Erythroblast (primary cell): ENCODE results near the gene CYP4F22.
"Not testable (repeated sequence)": the region's sequence is repeated elsewhere in the genome, so short reads cannot be mapped to it uniquely, and the experiment has no call there.

ENCODE experiments used
- DNase-seq, 2 experiments: peaks; one replicate each; lab custom pipeline; 2025; lab: John Stamatoyannopoulos, UW
- GATA1 ChIP-seq: IDR thresholded peaks from 2 replicates; pipeline ENCODE4 v1.6.1; 2011; ENCODE audit warnings: low read depth, mild to moderate bottlenecking, control low read depth, low read length, moderate library complexity
- POLR2A ChIP-seq: IDR thresholded peaks from 2 replicates; pipeline ENCODE4 v1.6.1; 2011; ENCODE audit warnings: mild to moderate bottlenecking, low read length

CYP4F22 gene

DNA sequence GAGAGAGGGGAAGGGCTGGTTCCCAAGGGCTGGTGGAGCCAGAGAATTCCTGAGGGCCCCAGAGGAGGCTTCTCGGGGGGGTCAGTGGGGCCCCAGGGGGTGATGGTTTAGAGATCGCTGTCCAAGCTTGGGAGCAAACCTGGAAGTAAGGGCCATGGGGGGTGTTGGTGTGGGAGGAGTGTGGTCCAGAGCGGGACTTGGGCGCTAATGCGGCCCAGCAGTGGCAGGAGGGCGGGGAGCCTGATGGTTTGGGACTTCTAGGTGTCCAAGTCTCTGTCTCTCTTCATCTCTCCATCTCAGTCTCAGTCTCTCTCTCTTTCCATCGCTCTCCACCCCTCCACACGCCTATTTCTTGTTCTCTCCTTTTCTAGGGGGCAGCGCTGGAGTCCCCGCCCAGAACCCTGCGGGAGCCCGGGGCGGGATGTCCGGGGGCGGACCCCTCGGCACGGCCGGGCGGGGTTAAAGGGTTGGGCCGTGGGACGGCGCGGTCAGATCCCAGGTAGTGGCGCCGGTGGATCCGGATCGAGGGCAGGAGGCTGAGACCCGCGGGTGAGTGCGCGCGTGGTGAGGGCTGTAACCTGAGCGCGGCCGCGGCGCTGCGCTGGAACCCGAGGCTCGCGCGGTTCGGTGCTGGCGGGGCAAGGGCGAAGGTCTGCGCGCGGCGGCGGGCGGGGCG, at the start of gene CYP4F22:
Gene CYP4F22, plus strand, starts transcription at position 491 of the 676 bp plus-strand sequence. CDS start 16,812 bp downstream, outside the sequence.
- TF ChIP-seq POLR2A (no peak), GATA1 (no peak)
- no peak for DNase-seq

DNA sequence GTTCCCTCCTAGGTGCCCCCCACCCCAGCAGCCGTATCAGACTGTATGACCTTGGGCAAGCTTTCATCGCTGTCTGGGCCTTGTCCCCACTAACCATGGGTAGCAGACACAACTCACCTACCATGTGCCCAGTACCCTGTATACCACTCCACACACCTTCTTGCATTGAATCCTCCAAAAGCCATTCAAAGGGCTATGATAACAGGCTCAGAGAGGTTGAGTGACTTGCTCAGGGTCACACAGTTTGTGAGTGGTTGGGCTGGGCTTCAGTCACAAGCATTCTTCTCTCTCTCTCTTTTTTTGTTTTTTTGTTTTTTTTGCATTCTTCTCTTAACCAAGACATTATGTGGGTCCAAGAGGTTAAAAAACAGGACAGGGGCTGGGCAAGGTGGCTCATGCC, 46.6 kb upstream of the CYP4F22 start:
- no peak for TF ChIP-seq GATA1
- TF ChIP-seq POLR2A, result no peak
- no peak for DNase-seq

DNA sequence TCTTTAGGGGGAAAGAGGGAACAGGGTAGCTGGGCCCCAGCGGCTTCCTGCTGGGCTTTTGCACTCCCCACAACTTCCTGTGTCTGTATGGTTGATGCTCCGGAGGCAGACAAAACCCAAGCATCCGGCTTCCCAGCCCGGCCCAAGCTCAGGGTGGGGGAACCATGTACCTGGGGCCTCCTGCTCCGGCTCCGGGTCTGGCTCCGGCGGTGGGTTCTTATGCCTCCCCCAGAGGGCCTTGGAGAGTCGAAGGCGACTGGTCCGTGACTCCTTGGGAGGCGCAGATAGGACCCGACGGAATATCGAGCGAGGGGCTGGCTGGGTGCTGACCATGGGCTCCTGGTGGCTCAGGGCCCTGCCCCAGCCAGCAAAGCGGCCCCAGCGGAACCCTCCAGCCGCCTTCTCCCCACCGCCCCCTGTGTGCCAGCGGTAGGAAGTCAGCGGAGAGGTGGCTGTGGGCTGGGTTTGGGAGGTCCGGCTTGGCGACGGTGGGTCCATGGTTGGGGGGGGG, 44.4 kb upstream of the CYP4F22 start:
- DNase-seq, result no peak
- TF ChIP-seq POLR2A, result peak; percentile 37
- TF ChIP-seq GATA1, result no peak

DNA sequence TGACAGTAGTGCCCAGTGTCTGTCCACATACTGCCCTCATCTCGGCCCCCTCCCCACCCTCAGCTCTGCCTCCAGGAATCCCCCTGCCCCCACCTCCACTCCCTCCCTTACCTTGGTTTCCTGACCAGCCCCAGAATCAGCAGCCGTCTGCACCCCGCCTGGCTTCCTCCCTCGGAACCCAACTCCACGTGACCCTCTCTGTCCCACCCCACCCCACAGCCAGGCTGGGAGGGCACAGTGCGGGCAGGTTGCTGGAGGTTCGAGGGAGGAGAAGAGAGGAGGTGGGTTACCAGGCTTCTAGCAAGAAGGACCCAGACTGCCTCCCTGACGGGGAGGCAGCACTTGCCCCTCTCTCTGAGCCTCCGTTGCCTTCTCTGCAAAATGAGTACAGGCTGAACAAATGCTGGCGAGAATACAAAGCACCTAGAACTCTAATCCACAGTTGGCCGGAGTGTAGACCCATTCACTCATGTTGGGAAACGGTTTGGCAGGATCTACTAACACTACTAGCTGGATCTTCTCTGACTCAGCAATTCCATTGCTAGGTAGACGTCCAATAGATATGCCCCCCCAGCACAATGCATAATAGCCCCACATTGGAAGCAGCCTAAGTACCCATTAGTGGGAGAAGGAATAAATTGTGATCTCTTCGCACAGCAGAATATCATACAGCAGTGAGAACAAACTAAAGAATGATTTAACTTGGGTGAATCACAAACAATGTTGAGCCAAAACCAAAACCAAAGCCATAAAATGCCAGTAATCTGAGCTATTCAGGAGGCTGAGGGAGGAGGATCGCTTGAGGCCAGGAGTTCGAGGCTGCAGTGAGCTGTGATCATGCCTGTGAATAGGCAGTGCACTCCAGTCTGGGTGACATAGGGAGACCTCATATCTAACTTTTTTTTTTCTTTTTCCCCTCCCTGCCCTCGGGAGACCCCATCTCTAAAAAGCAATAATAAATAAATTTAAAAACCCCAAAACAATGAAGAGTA, 43.6 kb upstream of the CYP4F22 start, which contains the start of gene RASAL3:
Gene RASAL3, minus strand, starts transcription at position 151 of the 992 bp plus-strand sequence. CDS start 186 bp downstream, outside the sequence.
- DNase-seq, result no peak
- TF ChIP-seq GATA1 (no peak), POLR2A (no peak)

DNA sequence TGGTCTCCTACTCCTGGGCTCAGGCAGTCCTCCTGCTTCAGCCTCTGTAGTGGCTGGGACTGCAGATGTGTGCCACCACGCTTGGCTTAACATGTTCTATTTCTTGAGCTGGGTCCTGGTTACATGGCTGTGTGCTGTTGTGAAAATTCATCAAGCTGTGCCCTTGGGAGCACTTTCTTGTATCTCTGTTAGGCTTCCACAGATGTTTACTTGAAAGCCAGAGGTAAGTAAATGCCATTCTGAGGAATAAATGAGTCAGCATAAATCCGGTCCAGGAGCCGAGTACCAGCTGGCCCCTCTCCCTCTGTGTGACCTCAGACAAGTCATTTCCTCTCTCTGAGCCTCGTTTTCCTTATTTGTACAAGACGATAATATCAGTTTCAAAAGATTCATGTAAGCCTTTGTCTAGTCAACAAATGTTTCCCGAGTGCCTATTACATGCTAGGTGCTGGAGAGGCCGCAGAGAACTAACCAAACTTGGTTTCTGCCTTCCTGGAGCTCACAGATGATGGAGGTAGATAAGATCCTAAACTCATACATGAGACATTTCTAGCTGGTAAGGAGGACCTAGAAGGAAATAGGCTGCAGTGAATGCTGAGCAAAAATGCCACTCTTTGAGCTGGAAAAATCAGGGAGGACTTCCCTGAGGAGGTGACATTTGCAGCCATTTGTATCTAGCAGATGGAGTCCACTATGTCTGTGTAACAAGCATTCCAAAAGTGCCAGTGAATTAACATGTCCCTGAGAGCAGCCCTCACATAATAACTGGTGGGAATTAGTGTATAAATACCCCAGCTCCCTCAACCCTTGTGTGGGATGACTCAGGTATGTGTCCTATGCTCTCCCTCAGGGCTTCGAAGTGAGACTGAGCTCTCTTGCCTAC, 41.2 kb upstream of the CYP4F22 start:
- TF ChIP-seq POLR2A (no peak), GATA1 (no peak)

DNA sequence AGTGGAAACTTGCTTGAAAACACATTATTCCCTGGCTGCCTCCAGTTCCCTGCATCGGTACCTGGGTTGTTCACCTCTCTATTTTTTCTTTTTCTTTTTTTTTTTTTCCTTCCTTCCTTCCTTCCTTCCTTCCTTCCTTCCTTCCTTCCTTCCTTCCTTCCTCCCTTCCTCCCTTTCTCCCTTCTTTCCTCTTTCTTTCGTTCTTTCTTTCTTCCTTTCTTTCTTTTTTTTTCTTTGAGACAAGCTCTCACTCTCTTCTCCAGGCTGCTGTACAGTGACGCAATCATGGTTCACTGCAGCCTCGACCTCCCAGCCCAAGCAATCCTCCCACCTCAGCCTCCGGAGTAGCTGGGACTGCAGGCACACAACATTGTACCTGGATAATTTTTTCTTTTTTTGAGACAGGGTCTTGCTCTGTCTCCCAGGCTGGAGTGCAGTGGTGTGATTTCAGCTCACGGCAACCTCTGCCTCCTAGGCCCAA, 40.6 kb upstream of the CYP4F22 start:
- TF ChIP-seq GATA1 (no peak), POLR2A (no peak)

More for the DNA sequence above, 41.2 kb upstream of the CYP4F22 start:
- peak in 1 of 2 experiments; percentile 29 for DNase-seq

DNA sequence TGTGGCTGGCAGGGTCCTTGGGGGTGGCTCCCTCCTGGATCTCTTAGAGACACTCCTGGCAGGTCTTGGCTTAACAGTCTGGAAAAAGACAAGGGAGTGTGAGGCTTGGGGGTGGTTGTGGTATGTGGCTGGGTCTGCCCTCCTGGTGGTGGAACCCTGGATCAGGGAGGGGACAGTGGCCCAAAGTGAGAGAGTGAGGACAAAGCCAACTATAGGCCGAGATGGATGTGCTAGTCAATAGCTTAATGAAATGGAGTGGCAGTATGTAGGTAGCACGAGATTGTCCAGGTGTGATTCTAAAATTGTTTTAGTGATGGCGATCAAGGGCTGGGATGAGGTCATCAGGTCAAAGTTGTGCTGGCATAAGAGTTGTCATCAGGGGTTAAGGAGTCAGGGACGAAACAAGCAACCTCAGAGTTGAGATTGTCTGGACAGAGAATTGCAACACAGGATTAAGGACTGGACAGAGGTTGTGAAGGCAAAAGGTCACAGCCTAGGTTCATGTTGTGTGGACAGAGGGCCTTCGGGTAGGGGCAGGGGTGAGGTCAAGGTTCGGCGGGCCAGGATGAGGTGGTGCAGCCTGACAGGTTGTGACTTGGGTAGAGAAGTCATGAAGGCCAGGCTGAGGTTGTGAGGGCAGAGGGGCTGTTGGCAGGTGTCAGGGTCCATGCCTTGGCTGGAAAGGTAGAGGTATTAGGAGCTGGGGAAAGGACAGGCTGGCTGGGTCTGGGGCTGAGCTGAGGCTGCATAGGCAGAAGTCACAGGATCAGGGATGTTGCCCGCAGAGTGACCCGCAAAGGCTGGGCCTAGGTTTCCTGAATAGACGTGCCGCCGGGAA, 39.4 kb upstream of the CYP4F22 start:
- no peak for TF ChIP-seq POLR2A
- TF ChIP-seq GATA1, result no peak
- no peak for DNase-seq

More for the DNA sequence above, 40.6 kb upstream of the CYP4F22 start:
- DNase-seq, result no peak

DNA sequence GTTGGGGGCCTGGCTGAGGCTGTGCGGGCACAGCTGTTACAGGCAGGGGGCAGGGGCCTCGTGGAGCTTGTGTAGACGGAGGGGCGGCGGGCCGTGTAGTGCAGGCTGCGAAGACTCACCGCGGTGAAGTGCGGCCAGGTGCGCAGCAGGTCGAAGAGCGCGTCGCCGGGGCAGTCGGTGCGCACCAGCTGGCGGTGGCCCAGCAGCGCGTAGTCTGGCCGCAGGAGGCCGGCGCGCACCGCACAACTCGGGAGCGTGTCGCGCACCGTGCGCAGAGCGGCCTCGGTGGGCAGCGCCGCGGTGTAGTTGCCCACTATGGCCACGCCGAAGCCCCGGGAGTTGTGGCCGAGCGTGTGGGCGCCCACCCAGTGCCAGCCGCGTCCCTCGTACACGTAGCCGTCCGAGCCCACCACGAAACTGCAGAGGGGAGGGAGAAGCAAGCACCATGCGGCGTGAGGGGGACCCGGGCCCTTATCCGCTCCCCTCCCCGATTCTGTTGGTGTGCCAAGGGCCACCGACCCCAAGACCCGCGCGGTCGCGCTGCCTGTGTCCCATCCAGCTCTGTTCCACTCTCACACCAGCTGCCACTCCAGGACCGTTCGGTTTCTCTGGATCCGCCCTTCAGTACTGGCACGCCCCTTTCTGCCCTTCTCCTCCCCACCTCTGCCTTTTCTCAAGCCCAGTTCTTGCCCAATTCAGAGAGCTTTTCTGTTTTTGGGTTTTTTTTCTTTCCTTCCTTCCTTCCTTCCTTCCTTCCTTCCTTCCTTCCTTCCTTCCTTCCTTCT, 38.6 kb upstream of the CYP4F22 start:
- TF ChIP-seq POLR2A, result no peak
- no peak for TF ChIP-seq GATA1
- DNase-seq, result peak in 1 of 2 experiments; percentile 23

DNA sequence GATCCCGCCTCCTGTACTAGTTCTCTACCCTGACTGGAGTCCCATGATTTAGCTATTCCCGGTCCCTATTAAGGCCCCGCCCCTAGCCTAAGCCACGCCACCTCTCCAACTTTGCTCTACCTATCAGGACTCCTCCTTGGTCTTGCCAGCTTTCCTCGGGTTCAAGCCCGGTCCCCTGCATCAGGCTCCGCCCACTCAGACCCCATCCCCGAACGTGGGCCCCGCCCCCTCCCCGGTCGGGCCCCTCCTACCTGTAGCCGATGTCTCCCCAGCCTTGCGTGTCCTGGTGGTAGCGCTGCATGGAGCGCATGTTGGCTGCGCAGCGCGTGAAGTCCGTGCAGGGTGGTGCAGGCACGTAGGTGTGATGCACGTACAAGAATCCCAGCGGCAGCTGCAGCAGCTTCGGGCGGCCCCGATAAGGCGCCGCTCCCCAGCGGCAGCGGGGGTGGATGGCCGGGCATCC, 36.7 kb upstream of the CYP4F22 start:
- no peak for DNase-seq
- TF ChIP-seq GATA1 (no peak), POLR2A (no peak)

DNA sequence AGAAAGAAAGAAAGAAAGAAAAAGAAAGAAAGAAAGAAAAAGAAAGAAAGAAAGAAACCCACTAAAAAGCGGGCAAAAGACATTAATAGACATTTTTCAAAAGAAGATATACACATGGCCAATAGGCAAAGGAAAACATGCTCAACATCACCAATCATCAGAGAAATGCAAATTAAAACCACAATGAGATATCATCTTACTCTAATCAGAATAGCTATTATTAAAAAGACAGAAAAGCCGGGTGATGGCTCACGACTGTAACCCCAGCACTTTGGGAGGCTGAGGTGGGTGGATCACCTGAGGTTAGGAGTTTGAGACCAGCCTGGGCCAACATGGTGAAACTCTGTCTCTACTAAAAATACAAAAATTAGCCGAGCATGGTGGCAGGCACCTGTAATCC, 34.5 kb upstream of the CYP4F22 start:
- not testable (repeated sequence) for DNase-seq

DNA sequence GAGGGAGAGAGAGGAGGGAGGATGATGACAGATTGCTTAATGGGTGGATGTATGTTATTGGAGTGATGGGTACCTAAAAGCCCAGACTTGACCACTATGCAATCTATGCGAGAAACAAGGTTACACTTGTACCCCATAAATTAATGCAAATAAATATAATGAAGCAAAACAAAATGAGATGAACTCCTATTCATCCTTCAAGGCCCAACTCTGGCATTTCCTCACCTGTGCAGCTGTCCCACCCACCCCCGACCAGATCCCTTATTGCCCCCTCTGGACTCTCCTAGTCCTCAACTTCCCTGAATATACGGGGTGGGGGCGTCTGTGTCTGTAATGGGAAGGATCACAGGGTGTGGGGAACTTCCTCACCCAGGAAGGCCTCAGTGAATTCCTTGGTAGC, 33.2 kb upstream of the CYP4F22 start:
- no peak for DNase-seq
- TF ChIP-seq POLR2A, result no peak
- TF ChIP-seq GATA1, result no peak
